Activated T-cell treated with anti-CD3 and anti-CD28 coated beads for 48 hours (primary cell): ENCODE data around the gene MGAT4D.
"Not testable (repeated sequence)": the region's sequence is repeated elsewhere in the genome, so short reads cannot be mapped to it uniquely, and the experiment has no call there.

ENCODE experiments used
- DNase-seq: peaks from one replicate; pipeline ENCODE4 v3.0.0-alpha.2; 2020; ENCODE audit warnings: low read depth

The MGAT4D gene

GRCh38 chr4:140439644-140440142 lies 58.4 kb downstream of the MGAT4D start:
- DNase-seq: no peak

GRCh38 chr4:140427919-140428471 lies 70.1 kb downstream of the MGAT4D start:
- no peak for DNase-seq

- DNase-seq: peak; percentile 61
Observed at GRCh38 chr4:140427106-140427918, 70.8 kb downstream of the MGAT4D start, which contains the start of gene CLGN. Gene CLGN, minus strand, starts transcription at chr4:140427648. Its CDS starts 14,570 bp downstream, at chr4:140413078.

GRCh38 chr4:140426610-140427105 lies 71.4 kb downstream of the MGAT4D start:
- DNase-seq: peak; percentile 4

GRCh38 chr4:140423106-140423505 lies 75.0 kb downstream of the MGAT4D start:
- no peak for DNase-seq

- not testable (repeated sequence) for DNase-seq
Observed at GRCh38 chr4:140413130-140413969, 84.7 kb downstream of the MGAT4D start.

GRCh38 chr4:140408974-140409373 lies 89.1 kb downstream of the MGAT4D start:
- no peak for DNase-seq

GRCh38 chr4:140406292-140406691 lies 91.8 kb downstream of the MGAT4D start:
- no peak for DNase-seq

- DNase-seq: no peak
Observed at GRCh38 chr4:140400111-140400510, 98.0 kb downstream of the MGAT4D start.

- DNase-seq: no peak
Observed at GRCh38 chr4:140395668-140396067, 102.4 kb downstream of the MGAT4D start.
